ENCODE results near the gene NUDT1. TPM values are rescaled to one million over a fixed set of nuclear protein-coding genes. Genes with fewer than 3 reads are reported as not detected.

The NUDT1 gene
- total RNA-seq, 1 experiment from 2014 or later = 42.2 TPM

- DNase-seq (ENCODE audit: extremely low read depth, low read depth) = no peak
Observed at GRCh38 chr7:2290877-2291276, 48.9 kb downstream of the NUDT1 start.

GRCh38 chr7:2295936-2296620, 54.1 kb downstream of the NUDT1 start:
- no peak for DNase-seq (ENCODE audit: extremely low read depth, low read depth)

GRCh38 chr7:2296832-2297231, 54.8 kb downstream of the NUDT1 start:
- DNase-seq (ENCODE audit: extremely low read depth, low read depth) = no peak

- no peak for DNase-seq (ENCODE audit: extremely low read depth, low read depth)
Observed at GRCh38 chr7:2299131-2299829, 57.3 kb downstream of the NUDT1 start.

GRCh38 chr7:2299870-2300512, 58.0 kb downstream of the NUDT1 start:
- DNase-seq (ENCODE audit: extremely low read depth, low read depth) = no peak

Other genes starting within 250 kb of the NUDT1 start
- 25.9 and 29.1 TPM in 2 replicates for gene MAD1L1, start 9.3 kb upstream of the NUDT1 start, total RNA-seq (2014; rRNA removed; shearing (Covaris generic))
- gene MRM2, start within 50 bp of the NUDT1 start, total RNA-seq (2014; rRNA removed; shearing (Covaris generic)) = 30.6 and 41.1 TPM in 2 replicates
- 12.6 and 14.2 TPM in 2 replicates for gene SNX8, start 72.2 kb downstream of the NUDT1 start, total RNA-seq (2014; rRNA removed; shearing (Covaris generic))
- gene EIF3B, start 112.6 kb downstream of the NUDT1 start, total RNA-seq (2014; rRNA removed; shearing (Covaris generic)) = 182 and 202 TPM in 2 replicates
- 2.4 and 3.8 TPM in 2 replicates for gene CHST12, start 161.4 kb downstream of the NUDT1 start, total RNA-seq (2014; rRNA removed; shearing (Covaris generic))
- not detected in 2 replicates for gene GRIFIN, start 234.2 kb downstream of the NUDT1 start, total RNA-seq (2014; rRNA removed; shearing (Covaris generic))

Data from NCI-H460 (cell line).